ENCODE measurements around the gene USP53.

USP53 gene

DNA sequence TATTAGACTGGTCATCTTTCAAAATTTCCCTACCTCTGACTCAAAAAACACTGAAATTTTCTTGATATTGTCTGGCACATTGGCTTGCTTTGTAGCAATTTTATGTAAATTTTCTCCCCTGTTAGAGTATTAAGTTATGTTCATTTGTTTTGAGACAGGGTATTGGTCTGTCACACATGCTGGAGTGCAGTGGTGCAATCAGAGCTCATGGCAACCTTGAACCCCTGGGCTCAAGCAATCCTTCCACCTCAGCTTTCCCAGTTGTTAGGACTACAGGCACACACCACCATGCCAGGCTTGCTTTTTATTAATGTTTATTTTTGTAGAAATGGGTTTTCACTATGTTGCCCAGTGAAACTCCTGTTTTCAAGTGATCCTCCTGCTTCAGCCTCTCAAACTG is 91.9 kb downstream of the USP53 start:
- no peak overlapping the region for H3K27ac ChIP-seq
- no peak overlapping the region for H3K4me3 ChIP-seq
- no peaks in the 10 kb centered on the region for H3K36me3 ChIP-seq
- H3K9me3 ChIP-seq: no peaks in the 10 kb centered on the region
- no peak for TF ChIP-seq CTCF (IDR thresholded peaks at IDR 0.05)
- H3K4me1 ChIP-seq: peaks cover 0 to 6% (median 2%) of the 10 kb centered on the region in 4 donors
- no peaks in the 10 kb centered on the region for H3K27me3 ChIP-seq
- no peak for DNase-seq
- intact Hi-C loops (cut with DNase I; ENCODE audit: low total_unique reads): loop anchor here (10.0 kb wide), 1 partner anchor 320 kb away; the partner anchor contains the start of gene PDE5A

GRCh38 chr4:119307606-119308005 is 95.1 kb downstream of the USP53 start:
- no peaks in the 10 kb centered on the region for H3K9me3 ChIP-seq
- intact Hi-C loops (cut with DNase I; ENCODE audit: low total_unique reads): loop anchor here (10.0 kb wide), 1 partner anchor 317 kb away; the partner anchor contains the start of gene PDE5A
- no peaks in the 10 kb centered on the region for H3K27me3 ChIP-seq
- no peaks in the 10 kb centered on the region for H3K36me3 ChIP-seq
- no peak for DNase-seq
- H3K4me1 ChIP-seq: no peaks in the 10 kb centered on the region
- no peak overlapping the region for H3K4me3 ChIP-seq
- no peak for TF ChIP-seq CTCF (IDR thresholded peaks at IDR 0.05)
- no peak overlapping the region for H3K27ac ChIP-seq

GRCh38 chr4:119310826-119311225 is 98.3 kb downstream of the USP53 start:
- Histone ChIP-seq H3K36me3 (no peaks in the 10 kb centered on the region), H3K27ac (no peak overlapping the region), H3K4me1 (peaks cover 0 to 14% (median 0%) of the 10 kb centered on the region in 4 donors), H3K4me3 (no peak overlapping the region), H3K9me3 (no peaks in the 10 kb centered on the region), H3K27me3 (no peaks in the 10 kb centered on the region)
- no peak for TF ChIP-seq CTCF (IDR thresholded peaks at IDR 0.05)
- DNase-seq: no peak
- intact Hi-C loops (cut with DNase I; ENCODE audit: low total_unique reads): loop anchor here (5.0 to 10.0 kb wide), 2 partner anchors 244 to 746 kb away; no protein-coding TSS in a partner anchor

- peaks cover 0 to 19% (median 0%) of the 10 kb centered on the region in 4 donors for H3K4me1 ChIP-seq
- H3K27me3 ChIP-seq: no peaks in the 10 kb centered on the region
- intact Hi-C loops (cut with DNase I; ENCODE audit: low total_unique reads): loop anchor here (5.0 to 10.0 kb wide), 2 partner anchors 242 to 744 kb away; no protein-coding TSS in a partner anchor
- H3K27ac ChIP-seq: no peak overlapping the region
- no peaks in the 10 kb centered on the region for H3K9me3 ChIP-seq
- H3K36me3 ChIP-seq: no peaks in the 10 kb centered on the region
- no peak overlapping the region for H3K4me3 ChIP-seq
- no peak for DNase-seq
- TF ChIP-seq CTCF (IDR thresholded peaks at IDR 0.05): no peak
Observed at GRCh38 chr4:119313237-119313636, 100.7 kb downstream of the USP53 start.

- intact Hi-C loops (cut with DNase I; ENCODE audit: low total_unique reads): loop anchor here (5.0 to 10.0 kb wide), 2 partner anchors 240 to 743 kb away; no protein-coding TSS in a partner anchor
- Histone ChIP-seq H3K4me1 (peaks cover 0 to 19% (median 0%) of the 10 kb centered on the region in 4 donors), H3K9me3 (no peaks in the 10 kb centered on the region), H3K27me3 (no peaks in the 10 kb centered on the region), H3K27ac (peak overlapping the region in 1 of 2 donors; percentile 53), H3K4me3 (no peak overlapping the region), H3K36me3 (no peaks in the 10 kb centered on the region)
- TF ChIP-seq CTCF (IDR thresholded peaks at IDR 0.05): peak; percentile 58 to 66
- DNase-seq: no peak
Observed at GRCh38 chr4:119314356-119314755, 101.8 kb downstream of the USP53 start.

Data from tibial artery (tissue), 4 donors.